SJCRH30 (cell line): Measurements from ENCODE around the gene MOB3C. TPM values are rescaled to one million over a fixed set of nuclear protein-coding genes. Genes with fewer than 3 reads are reported as not detected.

Experiments
- DNase-seq, 2 experiments: peaks; one replicate each; pipeline ENCODE4 v3.0.0-alpha.2; 2015 to 2020
- H3K27ac ChIP-seq: fragments of 250-450 bp; sonication (Bioruptor Pico); 2 replicates; pipeline ENCODE4 v1.5.1; 2020; ENCODE audit warnings: mild to moderate bottlenecking, moderate library complexity
- H3K27me3 ChIP-seq: fragments of 250-450 bp; sonication (Bioruptor Pico); 2 replicates; pipeline ENCODE4 v1.5.1; 2020; ENCODE audit warnings: mild to moderate bottlenecking, moderate library complexity
- H3K36me3 ChIP-seq: fragments of 250-450 bp; sonication (Bioruptor Pico); 2 replicates; pipeline ENCODE4 v1.5.1; 2020; ENCODE audit warnings: mild to moderate bottlenecking, moderate library complexity
- H3K4me1 ChIP-seq: fragments of 250-450 bp; sonication (Bioruptor Pico); 2 replicates; pipeline ENCODE4 v1.5.1; 2020; ENCODE audit warnings: mild to moderate bottlenecking, moderate library complexity
- H3K4me3 ChIP-seq: fragments of 250-450 bp; sonication (Bioruptor Pico); 2 replicates; pipeline ENCODE4 v1.5.1; 2020; ENCODE audit warnings: mild to moderate bottlenecking, moderate library complexity
- H3K9me3 ChIP-seq: fragments of 250-450 bp; sonication (Bioruptor Pico); replicated peaks from 2 replicates; pipeline ENCODE4 v1.5.1; 2020; ENCODE audit warnings: mild to moderate bottlenecking, moderate library complexity
- total RNA-seq: library from RNA; depleted of rRNA; stranded (reverse); fragments of >200 nt; shearing (Covaris generic); gene quantifications from 2 replicates; pipeline ENCODE4 v1.2.3, GENCODE V29; 2014

Gene MOB3C
- total RNA-seq, 1 experiment from 2014 or later, result 4.3 TPM

- H3K27ac ChIP-seq, result no peak overlapping the region
- no peaks in the 10 kb centered on the region for H3K36me3 ChIP-seq
- no peak for DNase-seq
- no peaks in the 10 kb centered on the region for H3K4me1 ChIP-seq
- H3K27me3 ChIP-seq, result no peaks in the 10 kb centered on the region; the same call in 1 of the 2 replicates
- H3K4me3 ChIP-seq, result no peak overlapping the region
- H3K9me3 ChIP-seq, result no peaks in the 10 kb centered on the region
Observed at GRCh38 chr1:46621930-46622329, 5.3 kb upstream of the MOB3C start.

GRCh38 chr1:46619656-46620258, 3.1 kb upstream of the MOB3C start:
- H3K4me3 ChIP-seq, result no peak overlapping the region
- no peak for DNase-seq
- H3K9me3 ChIP-seq, result no peaks in the 10 kb centered on the region
- H3K36me3 ChIP-seq, result no peaks in the 10 kb centered on the region
- H3K27ac ChIP-seq, result no peak overlapping the region
- no peaks in the 10 kb centered on the region; the same call in 1 of the 2 replicates for H3K27me3 ChIP-seq
- H3K4me1 ChIP-seq, result no peaks in the 10 kb centered on the region

- DNase-seq, result no peak
- no peak overlapping the region for H3K27ac ChIP-seq
- no peaks in the 10 kb centered on the region; the same call in 1 of the 2 replicates for H3K27me3 ChIP-seq
- H3K36me3 ChIP-seq, result no peaks in the 10 kb centered on the region
- H3K4me3 ChIP-seq, result no peak overlapping the region
- no peaks in the 10 kb centered on the region for H3K4me1 ChIP-seq
- no peaks in the 10 kb centered on the region for H3K9me3 ChIP-seq
Observed at GRCh38 chr1:46618754-46619415, 2.3 kb upstream of the MOB3C start.

- Histone ChIP-seq H3K4me1 (peaks cover 5% of the 10 kb centered on the region), H3K27ac (no peak overlapping the region), H3K9me3 (no peaks in the 10 kb centered on the region), H3K36me3 (no peaks in the 10 kb centered on the region), H3K4me3 (no peak overlapping the region), H3K27me3 (no peaks in the 10 kb centered on the region; the same call in 1 of the 2 replicates)
- no peak for DNase-seq
Observed at GRCh38 chr1:46617833-46618232, 1.2 kb upstream of the MOB3C start.

GRCh38 chr1:46617108-46617800, 643 bp upstream of the MOB3C start:
- Histone ChIP-seq H3K4me3 (peak overlapping the region; percentile 80), H3K4me1 (peaks cover 5% of the 10 kb centered on the region), H3K36me3 (no peaks in the 10 kb centered on the region), H3K9me3 (no peaks in the 10 kb centered on the region), H3K27ac (no peak overlapping the region), H3K27me3 (no peaks in the 10 kb centered on the region; the same call in 1 of the 2 replicates)
- DNase-seq, result no peak

- no peak for DNase-seq
- peak overlapping the region; percentile 80 for H3K4me3 ChIP-seq
- no peak overlapping the region for H3K27ac ChIP-seq
- peaks cover 5% of the 10 kb centered on the region for H3K4me1 ChIP-seq
- no peaks in the 10 kb centered on the region for H3K9me3 ChIP-seq
- H3K27me3 ChIP-seq, result no peaks in the 10 kb centered on the region
- no peaks in the 10 kb centered on the region for H3K36me3 ChIP-seq
Observed at GRCh38 chr1:46615735-46616134, 876 bp downstream of the MOB3C start.

GRCh38 chr1:46615088-46615487, 1.5 kb downstream of the MOB3C start:
- Histone ChIP-seq H3K4me3 (no peak overlapping the region), H3K9me3 (no peaks in the 10 kb centered on the region), H3K36me3 (no peaks in the 10 kb centered on the region), H3K4me1 (peaks cover 5% of the 10 kb centered on the region), H3K27ac (no peak overlapping the region), H3K27me3 (no peaks in the 10 kb centered on the region)
- no peak for DNase-seq

- Histone ChIP-seq H3K27ac (no peak overlapping the region), H3K4me3 (no peak overlapping the region), H3K4me1 (peaks cover 5% of the 10 kb centered on the region), H3K9me3 (no peaks in the 10 kb centered on the region), H3K27me3 (no peaks in the 10 kb centered on the region), H3K36me3 (no peaks in the 10 kb centered on the region)
- no peak for DNase-seq
Observed at GRCh38 chr1:46614604-46614984, 2.0 kb downstream of the MOB3C start.

- peak; percentile 89 for DNase-seq
- Histone ChIP-seq H3K9me3 (no peaks in the 10 kb centered on the region), H3K4me1 (peaks cover 5% of the 10 kb centered on the region), H3K4me3 (peak overlapping the region; percentile 29), H3K27ac (no peak overlapping the region; the same call in 1 of the 2 replicates), H3K36me3 (no peaks in the 10 kb centered on the region), H3K27me3 (no peaks in the 10 kb centered on the region)
Observed at GRCh38 chr1:46613661-46614603, 2.7 kb downstream of the MOB3C start.

GRCh38 chr1:46612937-46613660, 3.5 kb downstream of the MOB3C start:
- Histone ChIP-seq H3K4me1 (peaks cover 5% of the 10 kb centered on the region), H3K27ac (no peak overlapping the region; the same call in 1 of the 2 replicates), H3K27me3 (no peaks in the 10 kb centered on the region), H3K36me3 (no peaks in the 10 kb centered on the region), H3K9me3 (no peaks in the 10 kb centered on the region), H3K4me3 (peak overlapping the region; percentile 29)
- peak in 1 of 2 experiments; percentile 25 for DNase-seq

GRCh38 chr1:46611691-46612221, 4.9 kb downstream of the MOB3C start:
- H3K27me3 ChIP-seq, result no peaks in the 10 kb centered on the region
- no peak overlapping the region for H3K4me3 ChIP-seq
- no peaks in the 10 kb centered on the region for H3K9me3 ChIP-seq
- DNase-seq, result no peak
- H3K4me1 ChIP-seq, result peaks cover 5% of the 10 kb centered on the region
- H3K36me3 ChIP-seq, result no peaks in the 10 kb centered on the region
- no peak overlapping the region for H3K27ac ChIP-seq

GRCh38 chr1:46607345-46608130, 9.1 kb downstream of the MOB3C start:
- Histone ChIP-seq H3K4me1 (no peaks in the 10 kb centered on the region; the same call in 1 of the 2 replicates), H3K36me3 (no peaks in the 10 kb centered on the region), H3K9me3 (no peaks in the 10 kb centered on the region), H3K27me3 (no peaks in the 10 kb centered on the region), H3K27ac (no peak overlapping the region), H3K4me3 (no peak overlapping the region)
- no peak for DNase-seq

GRCh38 chr1:46606255-46606965, 10.2 kb downstream of the MOB3C start:
- no peak for DNase-seq
- Histone ChIP-seq H3K27me3 (no peaks in the 10 kb centered on the region), H3K4me3 (no peak overlapping the region), H3K4me1 (no peaks in the 10 kb centered on the region; the same call in 1 of the 2 replicates), H3K9me3 (no peaks in the 10 kb centered on the region), H3K36me3 (no peaks in the 10 kb centered on the region), H3K27ac (no peak overlapping the region)
